IMR-90 (cell line): ENCODE results near the gene DAAM1. TPM values are rescaled to one million over a fixed set of nuclear protein-coding genes. Genes with fewer than 3 reads are reported as not detected.

Experiments used
- ATAC-seq: fragments of 200-7000 bp; cut with Tn5 transposase; 2 replicates; pipeline ENCODE4 v1.9.1; 2020; ENCODE audit warnings: low read depth, mild to moderate bottlenecking, moderate library complexity
- BruUV-seq: library from RNA; stranded (reverse); fragments of 400-500 nt; replicated peaks from 2 replicates; lab custom pipeline; 2021; lab: Mats Ljungman, UMichigan
- CTCF ChIA-PET: fragments of 300-600 bp; formaldehyde crosslinking; extraction: SDS; loops from one replicate; lab custom pipeline; 2021; ENCODE audit warnings: antibody characterized with exemption; lab: Yijun Ruan, JAX
- POLR2A ChIA-PET: fragments of 300-600 bp; sonication (Branson Sonifier 250); formaldehyde crosslinking; loops from one replicate; lab custom pipeline; 2022; ENCODE audit warnings: antibody characterized with exemption; ENCODE audit not compliant: unreplicated experiment; lab: Charles Lee
- DNase-seq: peaks from one replicate; pipeline ENCODE4 v3.0.0; 2013
- H2AFZ ChIP-seq: replicated peaks from 2 replicates; pipeline ENCODE3; 2013; ENCODE audit warnings: low read length, mild to moderate bottlenecking; ENCODE audit not compliant: poor library complexity
- H2AK5ac ChIP-seq: 2 replicates; pipeline ENCODE4 v1.6.1; 2013; ENCODE audit warnings: low read depth, low read length, inconsistent platforms
- H2AK9ac ChIP-seq: replicated peaks from 2 replicates; pipeline ENCODE3; 2013; ENCODE audit warnings: mild to moderate bottlenecking, low read depth, low read length, moderate library complexity; ENCODE audit not compliant: poor library complexity
- H2BK120ac ChIP-seq: 2 replicates; pipeline ENCODE4 v1.6.1; 2013; ENCODE audit warnings: low read depth, low read length, inconsistent platforms
- H2BK15ac ChIP-seq: 3 replicates; pipeline ENCODE4 v1.6.1; 2013; ENCODE audit warnings: low read depth, low read length, inconsistent platforms
- H2BK20ac ChIP-seq: 2 replicates; pipeline ENCODE4 v1.6.1; 2013; ENCODE audit warnings: low read depth, mild to moderate bottlenecking, inconsistent platforms, low read length, moderate library complexity
- H2BK5ac ChIP-seq: 2 replicates; pipeline ENCODE4 v1.6.1; 2013; ENCODE audit warnings: mild to moderate bottlenecking, low read depth, low read length, inconsistent platforms; ENCODE audit not compliant: poor library complexity, severe bottlenecking
- H3K14ac ChIP-seq: replicated peaks from 2 replicates; pipeline ENCODE4 v1.6.1; 2013; ENCODE audit warnings: low read depth, low read length, inconsistent platforms
- H3K18ac ChIP-seq: 2 replicates; pipeline ENCODE4 v1.6.1; 2013; ENCODE audit warnings: low read depth, low read length, control low read depth
- H3K23ac ChIP-seq: 2 replicates; pipeline ENCODE4 v1.6.1; 2013; ENCODE audit warnings: low read depth, low read length, inconsistent platforms
- H3K27ac ChIP-seq: 2 replicates; pipeline ENCODE4 v1.5.1; 2013; ENCODE audit warnings: mild to moderate bottlenecking, control low read depth, low read length; ENCODE audit not compliant: insufficient read depth
- H3K27me3 ChIP-seq: 2 replicates; pipeline ENCODE4 v1.6.1; 2013; ENCODE audit warnings: low read length; ENCODE audit not compliant: control insufficient read depth, insufficient read depth
- H3K36me3 ChIP-seq: 2 replicates; pipeline ENCODE4 v1.6.1; 2013; ENCODE audit warnings: low read length, mixed read lengths; ENCODE audit not compliant: control insufficient read depth, insufficient read depth
- H3K4ac ChIP-seq: 2 replicates; pipeline ENCODE4 v1.6.1; 2013; ENCODE audit warnings: low read depth, low read length, inconsistent platforms
- H3K4me1 ChIP-seq: 2 replicates; pipeline ENCODE4 v1.6.1; 2013; ENCODE audit warnings: low read length, mixed read lengths; ENCODE audit not compliant: control insufficient read depth, insufficient read depth
- H3K4me2 ChIP-seq: 2 replicates; pipeline ENCODE4 v1.6.1; 2013; ENCODE audit warnings: low read depth, mild to moderate bottlenecking, control low read depth, low read length, moderate library complexity
- H3K4me3 ChIP-seq: 2 replicates; pipeline ENCODE4 v1.5.1; 2013; ENCODE audit warnings: low read depth, mild to moderate bottlenecking, control low read depth, low read length, moderate library complexity; ENCODE audit not compliant: insufficient read depth
- H3K56ac ChIP-seq: 2 replicates; pipeline ENCODE4 v1.6.1; 2013; ENCODE audit warnings: low read length, inconsistent platforms; ENCODE audit not compliant: insufficient read depth; ENCODE audit errors: extremely low read depth
- H3K79me1 ChIP-seq, 2 experiments: 2 replicates each; pipeline ENCODE4 v1.6.1; 2013; ENCODE audit warnings: low read length in 2 of 2, inconsistent platforms in 1 of 2, low read depth in 1 of 2
- H3K9ac ChIP-seq: 2 replicates; pipeline ENCODE4 v1.6.1; 2013; ENCODE audit warnings: low read depth, low read length, control low read depth
- H3K9me1 ChIP-seq: 2 replicates; pipeline ENCODE4 v1.6.1; 2013; ENCODE audit warnings: low read length, inconsistent platforms; ENCODE audit not compliant: insufficient read depth
- H3K9me3 ChIP-seq: 2 replicates; pipeline ENCODE4 v1.6.1; 2013; ENCODE audit warnings: low read length; ENCODE audit not compliant: control insufficient read depth, insufficient read depth
- H4K20me1 ChIP-seq: 2 replicates; pipeline ENCODE4 v1.6.1; 2013; ENCODE audit warnings: low read length, inconsistent platforms; ENCODE audit not compliant: insufficient read depth
- H4K5ac ChIP-seq: 2 replicates; pipeline ENCODE4 v1.6.1; 2013; ENCODE audit warnings: mild to moderate bottlenecking, low read depth, low read length, control low read depth
- H4K8ac ChIP-seq, 2 experiments: 2 replicates each; pipeline ENCODE4 v1.6.1; 2013; ENCODE audit warnings: low read depth in 2 of 2, low read length in 2 of 2, control low read depth in 1 of 2, inconsistent platforms in 1 of 2
- H4K91ac ChIP-seq: 2 replicates; pipeline ENCODE4 v1.6.1; 2013; ENCODE audit warnings: low read depth, low read length, inconsistent platforms; ENCODE audit not compliant: insufficient read depth
- CHD1 ChIP-seq: IDR thresholded peaks from 2 replicates; pipeline ENCODE4 v1.6.1; 2012; ENCODE audit warnings: low read depth, low read length, improper control_type of control experiment
- RCOR1 ChIP-seq: IDR thresholded peaks from 2 replicates; pipeline ENCODE4 v1.6.1; 2012; ENCODE audit warnings: mild to moderate bottlenecking, low read length, improper control_type of control experiment; ENCODE audit not compliant: insufficient replicate concordance
- WGBS, 2 experiments: methylation state at CpG; one replicate each; pipeline versions ENCODE4 v1.1.5 to v1.1.7; 2013; ENCODE audit warnings: missing lambda C conversion rate in 2 of 2; ENCODE audit not compliant: insufficient read length in 1 of 2; ENCODE audit errors: extremely low coverage in 2 of 2; 5-methylcytosine and 5-hydroxymethylcytosine counted together
- dilution Hi-C: fragments of 300-500 bp; cut with HindIII; formaldehyde crosslinking; loops from one replicate; pipeline ENCODE4 v1.14.3; 2018; ENCODE audit warnings: low sequenced_read_pairs; ENCODE audit not compliant: unreplicated experiment
- in situ Hi-C: fragments of 300-500 bp; cut with MboI; formaldehyde crosslinking; loops from 3 replicates; pipeline ENCODE4 v1.14.3; 2019; ENCODE audit warnings: low sequenced_read_pairs, inconsistent platforms, mixed read lengths
- intact Hi-C: fragments of 100-400 bp; cut with micrococcal nuclease; formaldehyde crosslinking; loops from 2 replicates; pipeline ENCODE4 v1.10.0; 2022
- polyA plus RNA-seq, 3 experiments: library from polyadenylated mRNA; depleted of rRNA; stranded (reverse); fragments of >200 nt; gene quantifications; 2 replicates each; pipeline ENCODE4 v1.2.3, GENCODE V29; 2012; ENCODE audit warnings: low replicate concordance in 1 of 3
- total RNA-seq: library from RNA; depleted of rRNA; stranded (reverse); fragments of >200 nt; gene quantifications from 2 replicates; pipeline ENCODE4 v1.2.3, GENCODE V29; 2012
- TF ChIP-seq, protein P1 (sequence below): fragments of 150-350 bp; IDR thresholded peaks from 2 replicates; pipeline ENCODE4 v1.6.1; 2017; ENCODE audit warnings: mild to moderate bottlenecking, antibody characterized with exemption, low read length, low read depth

The DAAM1 gene
- total and polyA plus RNA-seq, 2 of the 4 experiments (the other 2 are of a cell fraction) = 4.8 to 5.4 TPM

DNA sequence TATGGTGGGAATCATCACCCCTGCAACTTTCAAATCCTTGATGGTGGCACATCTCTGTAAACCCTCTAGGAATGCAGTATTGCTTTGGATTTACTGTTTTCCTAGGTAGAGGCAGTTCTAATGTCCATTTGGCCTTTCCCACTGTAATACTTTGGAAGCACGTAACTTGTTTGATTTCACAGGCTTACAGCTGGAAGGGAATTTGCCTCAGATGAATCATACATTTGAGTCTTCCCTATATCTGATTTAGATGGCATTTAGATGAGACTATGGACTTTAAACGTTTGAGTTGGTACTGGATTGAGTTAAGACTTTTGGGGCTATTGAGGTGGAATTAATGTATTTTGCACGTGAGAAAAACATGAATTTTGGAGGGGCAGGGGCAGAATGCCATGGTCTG lies 35.9 kb downstream of the DAAM1 start:
- Histone ChIP-seq H2BK5ac (no peak overlapping the region), H4K20me1 (no peaks in the 10 kb centered on the region), H3K56ac (no peak overlapping the region), H3K9me3 (no peaks in the 10 kb centered on the region), H2AK5ac (no peak overlapping the region), H3K79me1 (peaks cover 7 to 30% of the 10 kb centered on the region in 2 experiments; a peak in 2 of 4 replicates), H3K18ac (no peak overlapping the region), H3K36me3 (no peaks in the 10 kb centered on the region), H3K9ac (no peak overlapping the region), H3K23ac (no peak overlapping the region), H4K91ac (no peak overlapping the region), H2BK120ac (no peak overlapping the region), H2AFZ (no peak overlapping the region), H3K27me3 (no peaks in the 10 kb centered on the region), H2AK9ac (no peak overlapping the region), H3K4me3 (no peak overlapping the region), H2BK20ac (no peak overlapping the region), H3K9me1 (0 out of 2 replicates have a peak, but pooled peaks cover 2% of the 10 kb centered on the region), H4K8ac (no peak overlapping the region), H3K4me1 (peaks cover 5% of the 10 kb centered on the region; the same call in 1 of the 2 replicates), H3K4ac (no peak overlapping the region), H3K14ac (no peak overlapping the region), H4K5ac (no peak overlapping the region), H3K27ac (no peak overlapping the region), H2BK15ac (no peak overlapping the region), H3K4me2 (no peak overlapping the region)
- dilution Hi-C loops (no loop called here), intact Hi-C loops (no loop called here), in situ Hi-C loops (no loop called here)
- ChIA-PET CTCF (no interaction called here), POLR2A (no interaction called here)
- TF ChIP-seq, protein P1, sequence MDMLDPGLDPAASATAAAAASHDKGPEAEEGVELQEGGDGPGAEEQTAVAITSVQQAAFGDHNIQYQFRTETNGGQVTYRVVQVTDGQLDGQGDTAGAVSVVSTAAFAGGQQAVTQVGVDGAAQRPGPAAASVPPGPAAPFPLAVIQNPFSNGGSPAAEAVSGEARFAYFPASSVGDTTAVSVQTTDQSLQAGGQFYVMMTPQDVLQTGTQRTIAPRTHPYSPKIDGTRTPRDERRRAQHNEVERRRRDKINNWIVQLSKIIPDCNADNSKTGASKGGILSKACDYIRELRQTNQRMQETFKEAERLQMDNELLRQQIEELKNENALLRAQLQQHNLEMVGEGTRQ = no peak
- TF ChIP-seq RCOR1 = no peak
- no peak for TF ChIP-seq CHD1
- no peak; the same call in 1 of the 2 replicates for ATAC-seq
- peak; percentile 10 for DNase-seq
- BruUV-seq = no TSS peak
- 71% methylated on average over 1 of the region's 3 CpGs; no CpG with 5 or more reads in 1 of the 2 experiments for WGBS, 2 experiments
